GM12875 (cell line): ENCODE data around the gene CPSF2.
"Not testable (repeated sequence)": the region's sequence is repeated elsewhere in the genome, so short reads cannot be mapped to it uniquely, and the experiment has no call there.

Experiments
- H3K4me3 ChIP-seq: one replicate; pipeline ENCODE4 v1.5.1; 2011; ENCODE audit warnings: low read depth, low read length, control low read depth
- TF ChIP-seq, protein P1 (sequence below): IDR thresholded peaks from 2 replicates; pipeline ENCODE4 v1.5.1; 2011; ENCODE audit warnings: low read depth, mild to moderate bottlenecking, control low read depth, inconsistent platforms, low read length, moderate library complexity, borderline replicate concordance; ENCODE audit not compliant: insufficient read depth

Gene CPSF2

DNA sequence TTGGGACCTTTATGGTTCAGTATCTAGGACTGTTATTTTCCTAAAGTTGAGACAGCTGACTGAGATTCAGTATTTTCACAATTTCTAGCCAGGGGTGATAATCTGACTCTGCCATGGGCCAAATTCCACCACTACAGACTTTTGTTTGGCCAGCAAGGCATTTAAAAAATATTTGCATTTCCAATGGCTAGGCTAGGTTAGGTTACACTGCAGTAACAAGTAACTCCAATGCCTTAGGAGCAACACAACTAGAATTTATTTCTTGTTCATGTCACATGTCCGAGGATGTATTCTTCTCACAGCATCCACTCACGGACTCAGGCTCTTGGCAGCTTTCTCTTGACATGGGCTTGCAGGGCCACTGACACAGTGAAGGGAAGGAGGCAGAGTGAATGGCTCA lies 83.0 kb downstream of the CPSF2 start:
- no peak overlapping the region for H3K4me3 ChIP-seq
- TF ChIP-seq, protein P1, sequence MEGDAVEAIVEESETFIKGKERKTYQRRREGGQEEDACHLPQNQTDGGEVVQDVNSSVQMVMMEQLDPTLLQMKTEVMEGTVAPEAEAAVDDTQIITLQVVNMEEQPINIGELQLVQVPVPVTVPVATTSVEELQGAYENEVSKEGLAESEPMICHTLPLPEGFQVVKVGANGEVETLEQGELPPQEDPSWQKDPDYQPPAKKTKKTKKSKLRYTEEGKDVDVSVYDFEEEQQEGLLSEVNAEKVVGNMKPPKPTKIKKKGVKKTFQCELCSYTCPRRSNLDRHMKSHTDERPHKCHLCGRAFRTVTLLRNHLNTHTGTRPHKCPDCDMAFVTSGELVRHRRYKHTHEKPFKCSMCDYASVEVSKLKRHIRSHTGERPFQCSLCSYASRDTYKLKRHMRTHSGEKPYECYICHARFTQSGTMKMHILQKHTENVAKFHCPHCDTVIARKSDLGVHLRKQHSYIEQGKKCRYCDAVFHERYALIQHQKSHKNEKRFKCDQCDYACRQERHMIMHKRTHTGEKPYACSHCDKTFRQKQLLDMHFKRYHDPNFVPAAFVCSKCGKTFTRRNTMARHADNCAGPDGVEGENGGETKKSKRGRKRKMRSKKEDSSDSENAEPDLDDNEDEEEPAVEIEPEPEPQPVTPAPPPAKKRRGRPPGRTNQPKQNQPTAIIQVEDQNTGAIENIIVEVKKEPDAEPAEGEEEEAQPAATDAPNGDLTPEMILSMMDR: no peak

DNA sequence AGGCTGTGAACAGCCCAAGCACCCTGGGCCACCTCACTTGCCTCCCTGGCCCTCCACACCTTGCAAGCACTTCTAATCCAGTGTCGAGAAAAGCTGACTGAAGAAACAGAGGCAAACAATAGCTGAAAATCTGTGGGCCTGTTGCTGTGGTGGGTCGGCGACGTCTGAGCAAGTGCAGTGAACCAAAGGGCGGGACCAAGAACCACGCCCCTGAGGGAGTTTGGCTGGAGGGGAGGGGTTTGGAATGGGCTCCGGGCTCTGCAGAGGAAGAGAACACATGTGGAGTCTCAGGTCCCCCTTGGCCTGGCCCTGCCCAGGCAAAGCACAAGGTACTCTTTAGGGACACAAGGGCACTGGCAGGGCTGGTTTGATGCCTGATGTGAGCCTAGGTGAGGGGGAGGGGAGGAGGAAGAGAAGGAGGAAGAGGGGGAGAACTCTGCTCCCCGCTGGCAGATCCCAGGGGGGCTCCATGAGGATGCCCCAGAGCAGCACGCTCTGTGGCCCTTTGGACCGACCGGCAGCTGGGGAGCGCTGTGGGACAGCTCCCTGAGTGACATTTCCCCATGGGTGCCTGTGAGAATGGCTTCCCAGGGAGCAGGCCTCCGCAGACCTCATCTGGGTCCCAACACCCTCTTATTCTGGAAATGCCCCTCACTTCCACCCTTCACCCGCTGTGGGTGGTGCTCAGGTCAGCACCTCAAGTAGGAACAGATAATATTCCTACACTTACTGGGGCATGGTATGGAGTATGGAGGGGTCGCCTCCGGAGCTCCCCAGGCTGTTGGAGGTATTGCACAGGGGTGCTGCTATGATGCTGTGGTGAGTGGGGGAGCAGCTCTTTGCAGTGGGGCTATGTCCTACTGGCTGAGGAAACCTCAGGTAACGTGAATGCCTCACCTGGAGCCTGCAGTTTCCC lies 85.5 kb downstream of the CPSF2 start:
- no peak overlapping the region for H3K4me3 ChIP-seq
- TF ChIP-seq, protein P1: no peak

DNA sequence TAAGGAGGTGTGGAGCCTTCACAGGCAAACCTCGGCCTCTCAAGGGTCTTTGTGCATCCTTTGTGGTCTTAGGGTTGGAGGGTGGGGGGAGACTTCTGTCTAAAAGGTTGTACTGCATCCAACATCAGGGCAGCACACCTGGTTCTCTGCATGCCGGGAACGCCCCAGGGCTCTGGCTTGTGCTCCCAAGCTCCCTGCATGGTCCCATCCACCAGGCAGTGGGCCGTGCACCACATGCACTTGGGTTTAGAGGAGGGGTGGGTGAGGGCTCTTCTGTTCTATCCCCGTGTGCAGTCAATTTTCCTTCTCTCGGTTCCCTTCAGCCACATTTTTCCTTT lies 86.1 kb downstream of the CPSF2 start:
- H3K4me3 ChIP-seq: no peak overlapping the region
- TF ChIP-seq, protein P1: no peak

DNA sequence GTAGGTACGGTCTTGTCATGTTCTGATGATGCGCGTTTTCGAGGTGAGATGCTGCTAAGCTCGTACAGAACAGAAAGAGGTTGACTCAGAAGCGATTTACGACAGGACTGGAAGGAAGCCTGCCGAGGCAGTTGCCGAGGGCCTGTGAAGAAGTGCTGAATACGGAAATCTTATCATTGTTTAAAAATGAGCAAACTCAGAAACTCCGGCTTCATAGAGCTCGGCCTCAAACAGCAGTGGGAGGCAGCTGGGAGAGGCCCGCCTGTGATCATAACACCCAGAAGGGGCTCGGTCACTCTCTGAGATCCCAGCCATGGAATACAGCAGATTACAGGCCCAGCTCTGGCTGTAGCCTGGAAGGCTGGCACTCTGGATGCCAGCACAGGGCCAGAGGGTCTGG lies 87.4 kb downstream of the CPSF2 start:
- TF ChIP-seq, protein P1: no peak
- H3K4me3 ChIP-seq: no peak overlapping the region

DNA sequence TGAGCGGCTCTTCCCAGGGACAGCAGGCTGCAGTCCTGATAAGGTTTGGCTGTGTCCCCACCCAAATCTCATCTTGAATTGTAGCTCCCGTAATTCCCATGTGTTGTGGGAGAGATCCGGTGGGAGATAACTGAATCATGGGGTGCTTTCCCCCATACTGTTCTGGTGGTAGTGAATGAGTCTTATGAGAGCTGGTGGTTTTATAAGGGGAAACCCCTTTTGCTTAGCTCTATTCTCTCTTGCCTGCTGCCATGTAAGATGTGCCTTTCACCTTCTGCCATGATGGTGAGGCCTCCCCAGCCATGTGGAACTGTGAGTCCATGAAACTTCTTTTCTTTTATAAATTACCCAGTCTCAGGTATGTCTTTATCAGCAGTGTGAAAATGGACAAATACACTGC lies 91.4 kb downstream of the CPSF2 start:
- H3K4me3 ChIP-seq: not testable (repeated sequence)

DNA sequence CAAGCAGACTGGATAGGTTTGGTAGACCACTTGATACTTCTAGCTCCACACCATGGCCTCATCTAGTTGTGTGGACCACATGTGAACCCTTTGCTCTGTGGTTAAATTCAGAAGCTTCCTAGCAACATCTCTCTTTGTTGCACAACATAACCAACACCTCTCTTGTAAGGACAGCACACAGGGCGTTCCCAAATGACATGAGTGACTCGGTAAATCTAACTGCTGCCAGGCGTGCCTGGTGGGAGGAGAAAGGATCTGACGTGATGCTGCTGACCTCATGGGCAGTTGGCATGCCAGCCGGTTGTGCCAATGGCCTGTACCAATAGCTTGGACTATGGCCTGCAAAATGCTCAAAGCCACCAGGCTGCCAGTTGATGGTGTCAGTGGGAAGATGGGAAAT lies 93.8 kb downstream of the CPSF2 start:
- TF ChIP-seq, protein P1: no peak

DNA sequence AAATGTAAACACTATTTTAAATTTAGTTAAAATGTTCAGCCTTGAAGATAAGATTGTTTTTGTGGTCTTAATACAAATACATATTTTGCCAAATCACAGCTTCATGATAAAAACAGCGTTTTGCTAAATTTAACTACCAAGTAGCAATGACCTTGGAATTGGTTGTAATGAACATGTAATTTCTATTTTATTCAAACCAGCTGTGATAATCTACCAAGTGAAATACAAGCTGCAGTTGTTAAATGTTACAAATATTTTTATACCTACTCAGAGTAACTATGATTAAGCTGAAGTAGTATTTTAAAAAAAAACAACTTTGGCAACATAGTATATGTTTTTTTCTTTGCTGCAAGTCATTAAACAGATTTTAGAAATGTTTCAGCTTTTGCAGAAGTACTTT lies 96.2 kb downstream of the CPSF2 start:
- TF ChIP-seq, protein P1: no peak
- no peak overlapping the region for H3K4me3 ChIP-seq

More for the DNA sequence above, 93.8 kb downstream of the CPSF2 start:
- no peak overlapping the region for H3K4me3 ChIP-seq
